Suprapubic skin (tissue), 4 donors: ENCODE measurements around the gene SMIM33.

Source experiments
- EP300 ChIP-seq: sonication (generic); formaldehyde crosslinking; IDR thresholded peaks from one replicate; pipeline ENCODE4 v1.6.1; 2017; ENCODE audit warnings: antibody characterized with exemption
- POLR2A ChIP-seq, 2 donors: fragments of 450-650 bp; IDR thresholded peaks; one replicate each; pipeline ENCODE4 v1.6.1; 2017; ENCODE audit warnings: antibody characterized with exemption in 2 of 2, mild to moderate bottlenecking in 2 of 2, moderate library complexity in 2 of 2
- POLR2AphosphoS5 ChIP-seq, 3 donors: sonication (generic); formaldehyde crosslinking; IDR thresholded peaks; one replicate each; pipeline ENCODE4 v1.6.1; 2017; ENCODE audit warnings: antibody characterized with exemption in 3 of 3
- TF ChIP-seq, protein P1 (sequence below), 2 donors: fragments of 200-600 bp in 1 of 2; fragments of 450-650 bp in 1 of 2; sonication (generic) in 1 of 2; IDR thresholded peaks; one replicate each; pipeline ENCODE4 v1.5.1; 2016 to 2019; ENCODE audit warnings: antibody characterized with exemption in 2 of 2, mild to moderate bottlenecking in 1 of 2, moderate library complexity in 1 of 2

- TF ChIP-seq POLR2AphosphoS5 (IDR thresholded peaks at IDR 0.05) (no peak), POLR2A (IDR thresholded peaks at IDR 0.05) (no peak), EP300 (no peak)
- TF ChIP-seq, protein P1, sequence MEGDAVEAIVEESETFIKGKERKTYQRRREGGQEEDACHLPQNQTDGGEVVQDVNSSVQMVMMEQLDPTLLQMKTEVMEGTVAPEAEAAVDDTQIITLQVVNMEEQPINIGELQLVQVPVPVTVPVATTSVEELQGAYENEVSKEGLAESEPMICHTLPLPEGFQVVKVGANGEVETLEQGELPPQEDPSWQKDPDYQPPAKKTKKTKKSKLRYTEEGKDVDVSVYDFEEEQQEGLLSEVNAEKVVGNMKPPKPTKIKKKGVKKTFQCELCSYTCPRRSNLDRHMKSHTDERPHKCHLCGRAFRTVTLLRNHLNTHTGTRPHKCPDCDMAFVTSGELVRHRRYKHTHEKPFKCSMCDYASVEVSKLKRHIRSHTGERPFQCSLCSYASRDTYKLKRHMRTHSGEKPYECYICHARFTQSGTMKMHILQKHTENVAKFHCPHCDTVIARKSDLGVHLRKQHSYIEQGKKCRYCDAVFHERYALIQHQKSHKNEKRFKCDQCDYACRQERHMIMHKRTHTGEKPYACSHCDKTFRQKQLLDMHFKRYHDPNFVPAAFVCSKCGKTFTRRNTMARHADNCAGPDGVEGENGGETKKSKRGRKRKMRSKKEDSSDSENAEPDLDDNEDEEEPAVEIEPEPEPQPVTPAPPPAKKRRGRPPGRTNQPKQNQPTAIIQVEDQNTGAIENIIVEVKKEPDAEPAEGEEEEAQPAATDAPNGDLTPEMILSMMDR (IDR thresholded peaks at IDR 0.05): no peak
These were observed 9.6 kb upstream of the SMIM33 start for GRCh38 chr5:139461176-139461575.
